Endothelial cell of umbilical vein (primary cell): ENCODE measurements around the gene CHST11. TPM values are rescaled to one million over a fixed set of nuclear protein-coding genes. Genes with fewer than 3 reads are reported as not detected.

Experiments
- BruUV-seq: library from RNA; stranded (reverse); fragments of 400-500 nt; replicated peaks from 2 replicates; lab custom pipeline; 2021; lab: Mats Ljungman, UMichigan
- CTCF ChIA-PET: fragments of 300-600, 350-600 bp; sonication (Branson Sonifier 250); formaldehyde crosslinking; loops from one replicate; lab custom pipeline; 2021; ENCODE audit warnings: antibody characterized with exemption, inconsistent platforms; lab: Charles Lee
- POLR2A ChIA-PET: fragments of 300-600, 350-600 bp; sonication (Branson Sonifier 250); formaldehyde crosslinking; loops from one replicate; lab custom pipeline; 2021; ENCODE audit warnings: antibody characterized with exemption, inconsistent platforms; lab: Charles Lee
- DNase-seq: peaks from one replicate; pipeline ENCODE4 v3.0.0-alpha.2; 2011; ENCODE audit warnings: low read depth, low spot score
- FAIRE-seq: peaks from 2 replicates; lab custom pipeline; 2011; peaks lifted over from hg19 to GRCh38; lab: Jason Lieb, UNC
- H2AFZ ChIP-seq: 2 replicates; pipeline ENCODE4 v1.6.0; 2012; ENCODE audit warnings: low read depth, low read length, control low read depth, inconsistent platforms
- H3K27ac ChIP-seq: 2 replicates; pipeline ENCODE4 v1.5.1; 2011; ENCODE audit warnings: low read depth, mild to moderate bottlenecking, control low read depth, low read length, moderate library complexity; ENCODE audit not compliant: insufficient read depth
- H3K27me3 ChIP-seq, 2 experiments: 2 replicates each; pipeline versions ENCODE4 v1.6.0 to v1.6.1; 2011; ENCODE audit warnings: low read length in 2 of 2, mixed read lengths in 1 of 2; ENCODE audit not compliant: control insufficient read depth in 2 of 2, insufficient read depth in 2 of 2
- H3K36me3 ChIP-seq, 2 experiments: 2 replicates in 1 of 2; 3 replicates in 1 of 2; pipeline ENCODE4 v1.5.1; 2011; ENCODE audit warnings: low read length in 2 of 2, mild to moderate bottlenecking in 1 of 2, moderate library complexity in 1 of 2; ENCODE audit not compliant: control insufficient read depth in 2 of 2, insufficient read depth in 2 of 2; ENCODE audit errors: extremely low read depth in 1 of 2
- H3K4me1 ChIP-seq: 3 replicates; pipeline ENCODE4 v1.5.1; 2011; ENCODE audit warnings: mild to moderate bottlenecking, low read length; ENCODE audit not compliant: control insufficient read depth, insufficient read depth; ENCODE audit errors: extremely low read depth
- H3K4me2 ChIP-seq: 2 replicates; pipeline ENCODE4 v1.6.1; 2011; ENCODE audit warnings: low read length, control low read depth, mixed read lengths; ENCODE audit not compliant: insufficient read depth
- H3K4me3 ChIP-seq, 3 experiments: fragments of 200-600 bp in 1 of 3; sonication (generic), shearing (Covaris generic) in 1 of 3; replicated peaks in 1 of 3; 2 replicates each; pipeline ENCODE4 v1.5.1; 2011 to 2016; ENCODE audit warnings: control low read depth in 3 of 3, low read length in 3 of 3, mild to moderate bottlenecking in 2 of 3, inconsistent platforms in 1 of 3, low read depth in 1 of 3, moderate library complexity in 1 of 3; ENCODE audit not compliant: insufficient read depth in 1 of 3
- H3K79me2 ChIP-seq: 2 replicates; pipeline ENCODE4 v1.6.0; 2012; ENCODE audit warnings: low read length, inconsistent platforms; ENCODE audit not compliant: control insufficient read depth, insufficient read depth
- H3K9ac ChIP-seq: replicated peaks from 2 replicates; pipeline ENCODE3; 2011; ENCODE audit warnings: low read length, control low read depth; ENCODE audit not compliant: insufficient read depth; ENCODE audit errors: extremely low read depth
- H3K9me1 ChIP-seq: replicated peaks from 3 replicates; pipeline ENCODE4 v1.6.0; 2011; ENCODE audit warnings: mild to moderate bottlenecking, low read length; ENCODE audit not compliant: control insufficient read depth, insufficient read depth; ENCODE audit errors: extremely low read depth
- H3K9me3 ChIP-seq: replicated peaks from 2 replicates; pipeline ENCODE4 v1.5.1; 2012; ENCODE audit warnings: low read length, inconsistent platforms; ENCODE audit not compliant: control insufficient read depth, insufficient read depth
- H4K20me1 ChIP-seq: replicated peaks from 2 replicates; pipeline ENCODE3; 2011; ENCODE audit warnings: mild to moderate bottlenecking, low read length; ENCODE audit not compliant: control insufficient read depth, insufficient read depth; ENCODE audit errors: extremely low read depth
- EZH2 ChIP-seq: IDR thresholded peaks from 2 replicates; pipeline ENCODE4 v1.6.1; 2012; ENCODE audit warnings: borderline replicate concordance, low read depth, mild to moderate bottlenecking, moderate library complexity, low read length, inconsistent platforms; ENCODE audit not compliant: severe bottlenecking
- FOS ChIP-seq: IDR thresholded peaks from 2 replicates; pipeline ENCODE4 v1.6.1; 2011; ENCODE audit warnings: mild to moderate bottlenecking, low read length, moderate library complexity, borderline replicate concordance; ENCODE audit not compliant: insufficient read depth
- GATA2 ChIP-seq: IDR thresholded peaks from 2 replicates; pipeline ENCODE4 v1.7.0; 2011; ENCODE audit warnings: low read depth, mild to moderate bottlenecking, moderate library complexity, mixed read lengths, low read length; ENCODE audit not compliant: insufficient read length, insufficient read depth
- MYC ChIP-seq: IDR thresholded peaks from one replicate; pipeline ENCODE4 v1.6.1; 2011; ENCODE audit warnings: mild to moderate bottlenecking, low read depth, low read length
- POLR2A ChIP-seq: IDR thresholded peaks from 2 replicates; pipeline ENCODE4 v1.6.1; 2012; ENCODE audit warnings: low read depth, mild to moderate bottlenecking, control low read depth, low read length
- POLR2AphosphoS5 ChIP-seq: IDR thresholded peaks from 2 replicates; pipeline ENCODE4 v1.6.1; 2012; ENCODE audit warnings: low read depth, mild to moderate bottlenecking, control low read depth, low read length, moderate library complexity; ENCODE audit not compliant: insufficient read depth
- dilution Hi-C: fragments of 300-500 bp; cut with MboI; formaldehyde crosslinking; loops from one replicate; pipeline ENCODE4 v1.15.0; 2019; ENCODE audit warnings: low sequenced_read_pairs; ENCODE audit not compliant: extremely low pct_ligation_motif_present
- intact Hi-C: fragments of 100-400 bp; cut with micrococcal nuclease; formaldehyde crosslinking; loops from one replicate; pipeline ENCODE4 v1.10.0; 2022
- polyA plus RNA-seq, 4 experiments: library from polyadenylated mRNA; depleted of rRNA in 3 of 4; stranded (reverse) in 3 of 4; unstranded in 1 of 4; fragments of >200 nt; gene quantifications; 2 replicates each; pipeline versions ENCODE4 v1.2.1 to v1.2.3, GENCODE V29; 2011 to 2012; ENCODE audit warnings: missing spikeins in 1 of 4
- total RNA-seq: library from RNA; stranded (reverse); gene quantifications from 2 replicates; pipeline ENCODE4 v1.2.3, GENCODE V29; 2021
- TF ChIP-seq, protein P1 (sequence below): IDR thresholded peaks from 2 replicates; pipeline ENCODE4 v1.6.1; 2011; ENCODE audit not compliant: insufficient read depth, insufficient read length
- TF ChIP-seq, protein P2 (sequence below), 2 donors: IDR thresholded peaks; 1 replicate in 1 of 2; 2 replicates in 1 of 2; pipeline ENCODE4 v1.5.1; 2011; ENCODE audit warnings: low read length in 2 of 2, mild to moderate bottlenecking in 2 of 2, moderate library complexity in 2 of 2, control low read depth in 1 of 2, inconsistent platforms in 1 of 2, low read depth in 1 of 2; ENCODE audit not compliant: insufficient read depth in 1 of 2; ENCODE audit errors: extremely low read depth in 1 of 2

Gene CHST11
- total and polyA plus RNA-seq, 2 donors (not counting 3 experiments of a cell fraction or from before 2014, with no cell fraction given) = 19.7 to 20.9 TPM

- ChIA-PET CTCF (interaction anchor here (1.2 to 2.1 kb wide), 4 partner anchors 9 to 54 kb away, joined by 3 to 9 read pairs (median 6); partner anchors contain the start of gene CHST11), POLR2A (interaction anchor here (1.3 kb wide), 1 partner anchor 9 kb away, joined by 3 read pairs; no protein-coding TSS in a partner anchor)
- H3K9ac ChIP-seq = no peak overlapping the region
Observed at GRCh38 chr12:104435765-104436164, 21.0 kb upstream of the CHST11 start.

More at GRCh38 chr12:104435765-104436164, 21.0 kb upstream of the CHST11 start:
- Histone ChIP-seq H3K4me2 (no peak overlapping the region), H2AFZ (no peak overlapping the region), H3K4me1 (no peaks in the 10 kb centered on the region), H3K9me3 (no peaks in the 10 kb centered on the region), H3K4me3 (no peak overlapping the region), H3K9me1 (no peaks in the 10 kb centered on the region), H3K79me2 (no peaks in the 10 kb centered on the region), H4K20me1 (no peaks in the 10 kb centered on the region), H3K36me3 (no peaks in the 10 kb centered on the region), H3K27me3 (peaks cover 0 to 3% of the 10 kb centered on the region in 2 experiments), H3K27ac (no peak overlapping the region)
- peak; percentile 24 for FAIRE-seq
- no TSS peak for BruUV-seq
- dilution Hi-C loops = no loop called here
- TF ChIP-seq, protein P1, sequence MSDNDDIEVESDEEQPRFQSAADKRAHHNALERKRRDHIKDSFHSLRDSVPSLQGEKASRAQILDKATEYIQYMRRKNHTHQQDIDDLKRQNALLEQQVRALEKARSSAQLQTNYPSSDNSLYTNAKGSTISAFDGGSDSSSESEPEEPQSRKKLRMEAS = no peak
- TF ChIP-seq FOS (no peak), GATA2 (no peak), EZH2 (no peak), POLR2AphosphoS5 (no peak), POLR2A (no peak), MYC (no peak)
- TF ChIP-seq, protein P2, sequence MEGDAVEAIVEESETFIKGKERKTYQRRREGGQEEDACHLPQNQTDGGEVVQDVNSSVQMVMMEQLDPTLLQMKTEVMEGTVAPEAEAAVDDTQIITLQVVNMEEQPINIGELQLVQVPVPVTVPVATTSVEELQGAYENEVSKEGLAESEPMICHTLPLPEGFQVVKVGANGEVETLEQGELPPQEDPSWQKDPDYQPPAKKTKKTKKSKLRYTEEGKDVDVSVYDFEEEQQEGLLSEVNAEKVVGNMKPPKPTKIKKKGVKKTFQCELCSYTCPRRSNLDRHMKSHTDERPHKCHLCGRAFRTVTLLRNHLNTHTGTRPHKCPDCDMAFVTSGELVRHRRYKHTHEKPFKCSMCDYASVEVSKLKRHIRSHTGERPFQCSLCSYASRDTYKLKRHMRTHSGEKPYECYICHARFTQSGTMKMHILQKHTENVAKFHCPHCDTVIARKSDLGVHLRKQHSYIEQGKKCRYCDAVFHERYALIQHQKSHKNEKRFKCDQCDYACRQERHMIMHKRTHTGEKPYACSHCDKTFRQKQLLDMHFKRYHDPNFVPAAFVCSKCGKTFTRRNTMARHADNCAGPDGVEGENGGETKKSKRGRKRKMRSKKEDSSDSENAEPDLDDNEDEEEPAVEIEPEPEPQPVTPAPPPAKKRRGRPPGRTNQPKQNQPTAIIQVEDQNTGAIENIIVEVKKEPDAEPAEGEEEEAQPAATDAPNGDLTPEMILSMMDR (IDR thresholded peaks at IDR 0.05; ENCODE audit: extremely low read depth in 1 of 2, insufficient read depth in 1 of 2, low read depth in 1 of 2, low read length in 2 of 2) = no peak
- intact Hi-C loops = no loop called here
- no peak for DNase-seq
